NT2/D1 (cell line): Measurements from ENCODE around the gene MMP20.

Source experiments
- DNase-seq: peaks from one replicate; pipeline ENCODE4 v3.0.0-alpha.2; 2011; ENCODE audit warnings: low read depth, low spot score
- H3K27me3 ChIP-seq: 2 replicates; pipeline ENCODE4 v1.6.0; 2011; ENCODE audit warnings: mild to moderate bottlenecking; ENCODE audit not compliant: insufficient read length, insufficient read depth
- H3K36me3 ChIP-seq: 2 replicates; pipeline ENCODE4 v1.6.1; 2011; ENCODE audit warnings: mild to moderate bottlenecking, low read length, mixed read lengths; ENCODE audit not compliant: insufficient read depth, insufficient read length
- H3K4me1 ChIP-seq: 2 replicates; pipeline ENCODE4 v1.5.1; 2011; ENCODE audit not compliant: insufficient read depth, insufficient read length
- H3K4me3 ChIP-seq: 2 replicates; pipeline ENCODE4 v1.5.1; 2011; ENCODE audit warnings: low read depth; ENCODE audit not compliant: insufficient read length
- H3K9ac ChIP-seq: 2 replicates; pipeline ENCODE4 v1.6.0; 2011; ENCODE audit warnings: low read depth; ENCODE audit not compliant: insufficient read length
- H3K9me3 ChIP-seq: 2 replicates; pipeline ENCODE4 v1.5.1; 2011; ENCODE audit warnings: mild to moderate bottlenecking, low read length; ENCODE audit not compliant: insufficient read depth
- SUZ12 ChIP-seq: IDR thresholded peaks from 2 replicates; pipeline ENCODE4 v1.6.1; 2011; ENCODE audit not compliant: insufficient read length, insufficient read depth; ENCODE audit errors: extremely low read depth
- YY1 ChIP-seq: IDR thresholded peaks from 2 replicates; pipeline ENCODE4 v1.6.1; 2011; ENCODE audit not compliant: insufficient read length, insufficient read depth
- ZNF274 ChIP-seq: IDR thresholded peaks from 2 replicates; pipeline ENCODE4 v1.6.1; 2011; ENCODE audit warnings: mild to moderate bottlenecking, low read depth, low read length

The MMP20 gene

GRCh38 chr11:102553835-102554282 is 71.3 kb downstream of the MMP20 start:
- Histone ChIP-seq H3K4me3 (no peak overlapping the region), H3K9me3 (no peaks in the 10 kb centered on the region), H3K9ac (no peak overlapping the region), H3K27me3 (no peaks in the 10 kb centered on the region), H3K36me3 (no peaks in the 10 kb centered on the region), H3K4me1 (no peaks in the 10 kb centered on the region)
- no peak for TF ChIP-seq SUZ12
- no peak for TF ChIP-seq ZNF274
- no peak for TF ChIP-seq YY1
- DNase-seq = no peak

GRCh38 chr11:102552447-102553194 is 72.5 kb downstream of the MMP20 start:
- Histone ChIP-seq H3K9ac (no peak overlapping the region), H3K36me3 (no peaks in the 10 kb centered on the region), H3K27me3 (no peaks in the 10 kb centered on the region), H3K4me3 (no peak overlapping the region), H3K9me3 (no peaks in the 10 kb centered on the region), H3K4me1 (no peaks in the 10 kb centered on the region)
- TF ChIP-seq YY1 (no peak), ZNF274 (no peak), SUZ12 (no peak)
- DNase-seq = no peak

GRCh38 chr11:102552020-102552419 is 73.1 kb downstream of the MMP20 start:
- no peaks in the 10 kb centered on the region for H3K9me3 ChIP-seq
- no peak overlapping the region for H3K4me3 ChIP-seq
- no peaks in the 10 kb centered on the region for H3K27me3 ChIP-seq
- H3K36me3 ChIP-seq = no peaks in the 10 kb centered on the region
- no peak for DNase-seq
- TF ChIP-seq ZNF274 (no peak), SUZ12 (no peak), YY1 (no peak)
- H3K9ac ChIP-seq = no peak overlapping the region
- no peaks in the 10 kb centered on the region for H3K4me1 ChIP-seq

GRCh38 chr11:102551169-102551781 is 73.9 kb downstream of the MMP20 start:
- Histone ChIP-seq H3K9ac (no peak overlapping the region), H3K4me3 (no peak overlapping the region), H3K9me3 (no peaks in the 10 kb centered on the region), H3K4me1 (no peaks in the 10 kb centered on the region), H3K36me3 (no peaks in the 10 kb centered on the region), H3K27me3 (no peaks in the 10 kb centered on the region)
- TF ChIP-seq SUZ12 = no peak
- TF ChIP-seq YY1 = no peak
- TF ChIP-seq ZNF274 = no peak
- no peak for DNase-seq

- Histone ChIP-seq H3K27me3 (no peaks in the 10 kb centered on the region), H3K9me3 (no peaks in the 10 kb centered on the region), H3K9ac (no peak overlapping the region), H3K36me3 (no peaks in the 10 kb centered on the region), H3K4me3 (no peak overlapping the region), H3K4me1 (no peaks in the 10 kb centered on the region)
- TF ChIP-seq ZNF274 (no peak), SUZ12 (no peak), YY1 (no peak)
- no peak for DNase-seq
Measured at GRCh38 chr11:102546923-102547471, 78.1 kb downstream of the MMP20 start.

- no peak for DNase-seq
- no peak for TF ChIP-seq ZNF274
- TF ChIP-seq YY1 = no peak
- no peak for TF ChIP-seq SUZ12
- H3K4me3 ChIP-seq = no peak overlapping the region
- H3K4me1 ChIP-seq = no peaks in the 10 kb centered on the region
- no peak overlapping the region for H3K9ac ChIP-seq
- no peaks in the 10 kb centered on the region for H3K9me3 ChIP-seq
- no peaks in the 10 kb centered on the region for H3K27me3 ChIP-seq
- H3K36me3 ChIP-seq = no peaks in the 10 kb centered on the region
Measured at GRCh38 chr11:102546427-102546826, 78.7 kb downstream of the MMP20 start.

GRCh38 chr11:102545701-102546100 is 79.4 kb downstream of the MMP20 start:
- Histone ChIP-seq H3K9me3 (no peaks in the 10 kb centered on the region), H3K36me3 (no peaks in the 10 kb centered on the region), H3K4me3 (no peak overlapping the region), H3K9ac (no peak overlapping the region), H3K4me1 (no peaks in the 10 kb centered on the region), H3K27me3 (no peaks in the 10 kb centered on the region)
- no peak for DNase-seq
- TF ChIP-seq ZNF274 = no peak
- no peak for TF ChIP-seq YY1
- TF ChIP-seq SUZ12 = no peak
